CD4-positive, alpha-beta T cell treated with Interleukin-4 for 1 hour (primary cell): Measurements from ENCODE around the gene UFSP1.
A peak's percentile ranks its signal among the peaks of the same experiment; 100 is the strongest.
"Not testable (repeated sequence)": the region's sequence is repeated elsewhere in the genome, so short reads cannot be mapped to it uniquely, and the experiment has no call there.

Experiments used
- DNase-seq, 2 donors: peaks; one replicate each; pipeline ENCODE4 v3.0.0-alpha.2; 2020 to 2022

The UFSP1 gene

DNA sequence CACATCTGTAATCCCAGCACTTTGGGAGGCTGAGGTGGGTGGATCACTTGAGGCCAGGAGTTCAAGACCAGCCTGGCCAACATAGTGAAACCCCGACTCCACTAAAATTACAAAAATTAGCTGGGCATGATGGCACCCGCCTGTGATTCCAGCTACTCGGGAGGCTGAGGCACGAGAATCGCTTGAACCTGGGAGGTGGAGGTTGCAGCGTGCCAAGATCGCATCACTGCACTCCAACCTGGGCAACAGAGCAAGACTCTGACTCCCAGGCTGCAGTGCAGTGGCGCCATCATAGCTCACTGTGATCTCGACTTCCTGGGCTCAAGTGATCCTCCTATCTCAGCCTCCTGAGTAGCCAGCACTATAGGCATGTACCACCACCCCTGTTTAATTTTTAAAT is 34.6 kb downstream of the UFSP1 start:
- not testable (repeated sequence) for DNase-seq

- DNase-seq: no peak
Observed at GRCh38 chr7:100854146-100854895, 35.2 kb downstream of the UFSP1 start.

- DNase-seq: peak; percentile 82 to 85
Observed at GRCh38 chr7:100852048-100852872, 37.3 kb downstream of the UFSP1 start, which contains the start of gene SLC12A9. SLC12A9 (plus strand) TSS chr7:100852713; CDS start chr7:100854198, 1,485 bp downstream.

DNA sequence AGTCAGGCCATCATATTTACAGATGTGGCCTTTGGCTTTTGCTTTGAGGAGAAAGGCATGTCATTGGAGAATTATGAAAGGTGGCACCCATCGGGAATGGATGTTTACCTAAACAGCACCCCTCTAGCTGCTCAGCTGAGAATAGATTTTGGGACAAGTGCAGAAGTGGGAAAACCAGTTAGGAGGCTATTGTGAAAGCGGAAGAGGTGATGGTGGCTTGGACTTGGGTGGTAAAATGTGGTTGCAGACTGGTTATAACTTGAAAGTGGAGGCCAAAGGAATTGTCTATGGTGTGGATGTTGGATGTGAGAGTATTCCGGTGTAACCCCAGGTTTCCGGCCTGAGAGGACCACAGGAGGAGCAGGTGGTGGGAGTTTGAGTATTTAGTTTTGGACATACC is 42.2 kb downstream of the UFSP1 start:
- DNase-seq: no peak

- no peak for DNase-seq
Observed at GRCh38 chr7:100840470-100841100, 48.9 kb downstream of the UFSP1 start.

DNA sequence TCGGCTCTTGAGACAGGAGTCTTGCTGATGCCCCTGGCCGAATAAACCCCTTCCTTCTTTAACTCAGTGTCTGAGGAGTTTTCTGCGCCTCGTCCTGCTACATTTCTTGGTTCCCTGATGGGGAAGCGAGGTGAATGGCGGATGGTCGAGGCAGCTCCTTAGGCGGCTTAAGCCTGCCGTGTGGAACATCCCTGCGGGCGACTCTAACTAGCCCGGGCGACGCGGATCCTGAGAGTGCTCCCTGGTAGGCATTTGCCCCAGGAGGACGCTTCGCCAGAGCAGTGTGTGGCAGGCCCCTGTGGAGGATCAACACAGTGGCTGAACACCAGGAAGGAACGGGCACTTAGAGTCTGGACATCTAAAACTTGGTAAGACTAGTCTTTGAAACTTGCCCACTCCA is 50.2 kb downstream of the UFSP1 start:
- DNase-seq: no peak
